Right cardiac atrium (tissue), 5 donors: Measurements from ENCODE around the gene TSSK6. TPM values are rescaled to one million over a fixed set of nuclear protein-coding genes. Genes with fewer than 3 reads are reported as not detected.

Experiments used
- ATAC-seq, 2 donors: fragments of 200-7000 bp; cut with Tn5 transposase; one replicate each; pipeline versions ENCODE4 v1.8.0 to v1.9.1; 2020; ENCODE audit warnings: moderate library complexity in 2 of 2, mild to moderate bottlenecking in 1 of 2
- DNase-seq, 3 donors: peaks; one replicate each; pipeline ENCODE4 v3.0.0-alpha.2; 2020
- H3K27ac ChIP-seq: one replicate; pipeline ENCODE4 v1.5.1; 2013; ENCODE audit warnings: mild to moderate bottlenecking, low read length, control low read depth, moderate library complexity
- H3K27me3 ChIP-seq: one replicate; pipeline ENCODE4 v1.6.1; 2013; ENCODE audit not compliant: control insufficient read depth, insufficient read depth
- H3K4me1 ChIP-seq: one replicate; pipeline ENCODE4 v1.6.1; 2013; ENCODE audit warnings: low read length; ENCODE audit not compliant: control insufficient read depth, insufficient read depth
- H3K4me3 ChIP-seq: one replicate; pipeline ENCODE4 v1.5.1; 2013; ENCODE audit warnings: low read length, control low read depth
- H3K9me3 ChIP-seq: one replicate; pipeline ENCODE4 v1.6.1; 2013; ENCODE audit warnings: low read length; ENCODE audit not compliant: control insufficient read depth
- WGBS: extraction: QIAGEN DNeasy Blood & Tissue Kit; methylation state at CpG from one replicate; pipeline ENCODE4 v1.1.7; 2013; 5-methylcytosine and 5-hydroxymethylcytosine counted together
- intact Hi-C, 4 donors: fragments of 100-400 bp; cut with DNase I; formaldehyde crosslinking; loops; one replicate each; pipeline versions ENCODE4 v1.11.0 to v1.14.0; 2022 to 2023
- polyA plus RNA-seq: library from polyadenylated mRNA; stranded (reverse); fragments of 200-250 nt; gene quantifications from one replicate; pipeline ENCODE4 v1.2.3, GENCODE V29; 2013
- total RNA-seq, 4 donors: library from RNA; stranded (reverse); fragmentation: NEBNext Ultra II Directional; extraction: Animal tissue kit (Norgen Biotek cat#: 25700); gene quantifications; one replicate each; pipeline ENCODE4 v1.2.1, GENCODE V29; 2021
- donor health status: healthy with polysubstance abuse.
- donor health status: DM: no; HTN: yes; CAD: no.
- donor health status: DM: no; HTN: no; CAD: no.
- donor health status: DM: no; HTN: yes; CAD: no; lungs with severe emphysema.
- donor health status: DM: yes; HTN: yes; CAD: no.

Gene TSSK6
- total and polyA plus RNA-seq, 5 donors = 0.28 to 0.97 (median 0.77) TPM

DNA sequence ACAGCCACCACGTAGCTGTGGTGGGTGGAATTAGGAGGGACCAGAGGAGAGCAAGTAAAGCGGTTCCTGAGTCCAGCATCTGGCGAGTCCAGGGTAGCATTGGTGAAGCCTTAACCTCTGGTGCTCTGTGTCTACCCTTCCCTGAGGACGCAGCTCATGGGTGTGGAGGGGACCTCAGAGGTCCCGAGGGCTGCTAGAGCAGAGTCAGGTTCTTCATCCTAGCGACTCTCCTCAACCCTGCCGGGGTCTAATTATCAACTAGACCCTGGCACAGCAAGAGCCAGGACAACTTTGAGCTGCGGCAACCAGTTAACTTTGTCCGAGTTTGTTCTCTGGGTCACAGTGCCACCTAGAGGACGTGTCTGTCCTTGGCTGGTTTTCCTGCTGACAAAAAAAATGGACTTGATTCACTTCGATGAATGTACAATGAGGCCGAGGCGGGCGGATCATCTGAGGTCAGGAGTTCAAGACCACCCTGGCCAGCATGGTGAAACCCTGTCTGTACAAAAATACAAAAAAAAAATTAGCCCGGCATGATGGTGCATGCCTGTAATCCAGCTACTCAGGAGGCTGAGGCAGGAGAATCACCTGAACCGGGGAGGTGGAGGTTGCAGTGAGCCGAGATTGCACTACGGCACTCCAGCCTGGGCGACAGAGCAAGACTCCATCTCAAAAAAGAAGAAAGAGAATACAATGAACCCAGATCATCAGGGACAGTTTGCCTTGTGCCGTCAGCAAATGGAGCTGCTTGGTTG is 25.0 kb downstream of the TSSK6 start:
- Histone ChIP-seq H3K27me3 (no peaks in the 10 kb centered on the region), H3K4me1 (peaks cover 13% of the 10 kb centered on the region), H3K27ac (peak overlapping the region; percentile 51), H3K4me3 (no peak overlapping the region), H3K9me3 (no peaks in the 10 kb centered on the region)
- intact Hi-C loops = loop anchor here (2.0 to 5.0 kb wide), 2 partner anchors 123 to 126 kb away; no protein-coding TSS in a partner anchor
- 26% methylated on average over 20 of the region's 20 CpGs for WGBS
- DNase-seq = peak; percentile 64 to 88 (median 83)
- ATAC-seq = peak; percentile 42 to 44

GRCh38 chr19:19489804-19490204 is 25.5 kb downstream of the TSSK6 start:
- H3K4me3 ChIP-seq = no peak overlapping the region
- ATAC-seq (peak; percentile 5 to 7), DNase-seq (peak in 1 of 3 donors; percentile 60)
- H3K27ac ChIP-seq = peak overlapping the region; percentile 62
- 55% methylated on average over 9 of the region's 9 CpGs for WGBS
- no peaks in the 10 kb centered on the region for H3K9me3 ChIP-seq
- H3K4me1 ChIP-seq = peaks cover 16% of the 10 kb centered on the region
- intact Hi-C loops = loop anchor here (2.0 to 10.0 kb wide), 3 partner anchors 85 to 125 kb away; partner anchors contain the start of gene GATAD2A (in 1 of the 4)
- no peaks in the 10 kb centered on the region for H3K27me3 ChIP-seq

GRCh38 chr19:19488875-19489690 is 26.3 kb downstream of the TSSK6 start:
- peak; percentile 65 to 77 for ATAC-seq
- H3K4me1 ChIP-seq = peaks cover 17% of the 10 kb centered on the region

GRCh38 chr19:19487950-19488874 is 27.1 kb downstream of the TSSK6 start:
- no peaks in the 10 kb centered on the region for H3K27me3 ChIP-seq
- peak overlapping the region; percentile 7 for H3K27ac ChIP-seq
- WGBS = 47% methylated on average over 20 of the region's 20 CpGs
- ATAC-seq (no peak), DNase-seq (peak in 2 of 3 donors; percentile 73 to 74)
- H3K4me1 ChIP-seq = peaks cover 17% of the 10 kb centered on the region
- H3K4me3 ChIP-seq = no peak overlapping the region
- intact Hi-C loops = loop anchor here in 1 of 4 donors (10.0 kb wide), 1 partner anchor 83 kb away; the partner anchor contains the start of gene GATAD2A
- H3K9me3 ChIP-seq = no peaks in the 10 kb centered on the region

More at GRCh38 chr19:19488875-19489690, 26.3 kb downstream of the TSSK6 start:
- Histone ChIP-seq H3K27me3 (no peaks in the 10 kb centered on the region), H3K27ac (peak overlapping the region; percentile 62), H3K4me3 (peak overlapping the region; percentile 25), H3K9me3 (no peaks in the 10 kb centered on the region)
- intact Hi-C loops = loop anchor here in 1 of 4 donors (10.0 kb wide), 1 partner anchor 84 kb away; the partner anchor contains the start of gene GATAD2A
- DNase-seq = peak; percentile 83 to 91 (median 89)
- WGBS = 28% methylated on average over 14 of the region's 14 CpGs

GRCh38 chr19:19487077-19487949 is 28.0 kb downstream of the TSSK6 start:
- ATAC-seq (no peak), DNase-seq (peak in 1 of 3 donors; percentile 60)
- 79% methylated on average over 9 of the region's 9 CpGs for WGBS
- H3K27me3 ChIP-seq = no peaks in the 10 kb centered on the region
- H3K27ac ChIP-seq = no peak overlapping the region
- peaks cover 20% of the 10 kb centered on the region for H3K4me1 ChIP-seq
- H3K9me3 ChIP-seq = no peaks in the 10 kb centered on the region
- intact Hi-C loops = loop anchor here in 1 of 4 donors (10.0 kb wide), 1 partner anchor 83 kb away; the partner anchor contains the start of gene GATAD2A
- no peak overlapping the region for H3K4me3 ChIP-seq

GRCh38 chr19:19486343-19487076 is 28.8 kb downstream of the TSSK6 start:
- DNase-seq (peak in 1 of 3 donors; percentile 54), ATAC-seq (no peak)
- intact Hi-C loops = loop anchor here in 1 of 4 donors (10.0 kb wide), 1 partner anchor 82 kb away; the partner anchor contains the start of gene GATAD2A
- Histone ChIP-seq H3K4me3 (no peak overlapping the region), H3K27me3 (no peaks in the 10 kb centered on the region), H3K4me1 (peaks cover 20% of the 10 kb centered on the region), H3K9me3 (no peaks in the 10 kb centered on the region), H3K27ac (no peak overlapping the region)
- 75% methylated on average over 15 of the region's 15 CpGs for WGBS

DNA sequence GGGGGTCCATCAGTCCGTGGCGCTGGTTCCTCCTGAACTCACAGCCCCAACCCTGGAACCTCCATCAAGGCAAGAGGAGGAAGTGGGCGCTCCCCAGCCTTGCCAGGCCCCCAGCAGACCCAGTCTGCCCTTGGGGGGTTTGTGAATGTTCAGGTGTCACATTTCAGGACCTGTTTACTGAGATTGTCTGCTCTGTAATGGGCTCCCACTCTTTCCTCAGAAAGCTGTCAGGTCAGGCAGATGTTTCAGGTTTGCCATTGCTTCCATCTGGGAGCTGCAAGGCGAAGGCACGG is 29.4 kb downstream of the TSSK6 start:
- DNase-seq (peak in 1 of 3 donors; percentile 30), ATAC-seq (no peak)
- Histone ChIP-seq H3K4me3 (no peak overlapping the region), H3K27ac (no peak overlapping the region), H3K4me1 (peaks cover 20% of the 10 kb centered on the region), H3K27me3 (no peaks in the 10 kb centered on the region), H3K9me3 (no peaks in the 10 kb centered on the region)
- intact Hi-C loops = loop anchor here in 1 of 4 donors (10.0 kb wide), 1 partner anchor 81 kb away; the partner anchor contains the start of gene GATAD2A
- 93% methylated on average over 5 of the region's 5 CpGs for WGBS

DNA sequence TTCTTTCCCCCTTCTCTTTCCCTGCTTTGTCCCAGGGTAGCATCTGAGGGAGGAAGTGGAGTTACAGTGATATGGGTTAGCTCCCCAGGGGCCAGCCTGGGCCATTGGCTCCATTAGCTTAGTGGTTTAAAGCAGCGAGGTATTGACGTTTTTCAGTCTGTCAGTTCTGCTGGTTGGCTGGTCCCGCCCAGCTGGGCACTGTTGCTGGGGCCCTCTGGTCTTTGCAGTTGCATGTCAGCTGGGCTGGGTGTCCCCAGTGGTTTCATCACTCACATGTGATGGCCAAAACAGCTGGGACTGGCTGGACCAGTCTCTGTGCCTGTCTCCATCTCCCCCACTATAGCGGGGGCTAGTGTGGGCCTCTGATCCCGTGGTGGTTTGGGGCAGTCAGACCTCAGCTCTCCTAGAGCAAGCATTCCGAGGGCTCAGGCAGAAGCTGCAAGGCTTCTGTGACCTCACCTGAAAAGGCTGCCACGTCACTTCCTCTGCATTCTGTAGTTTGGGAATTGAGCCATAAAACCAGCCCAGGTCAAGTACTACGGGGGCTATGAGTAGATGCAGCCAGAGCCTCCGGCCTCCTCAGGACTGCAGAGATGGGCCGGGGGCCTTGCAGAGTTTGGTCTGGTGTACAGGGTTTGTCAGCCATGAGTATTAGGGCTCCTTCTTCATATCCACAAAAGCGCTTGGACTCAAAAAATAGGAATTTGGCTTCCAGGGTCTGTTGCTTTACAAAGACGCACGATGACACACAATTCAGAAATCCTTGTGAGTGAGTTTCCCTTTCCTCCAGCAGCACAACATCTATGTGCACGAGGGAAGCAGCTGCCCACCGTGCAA is 30.0 kb downstream of the TSSK6 start:
- DNase-seq (peak; percentile 60 to 86 (median 80)), ATAC-seq (no peak)
- intact Hi-C loops = loop anchor here in 1 of 4 donors (10.0 kb wide), 1 partner anchor 81 kb away; the partner anchor contains the start of gene GATAD2A
- no peak overlapping the region for H3K4me3 ChIP-seq
- H3K4me1 ChIP-seq = peaks cover 20% of the 10 kb centered on the region
- no peaks in the 10 kb centered on the region for H3K9me3 ChIP-seq
- no peak overlapping the region for H3K27ac ChIP-seq
- no peaks in the 10 kb centered on the region for H3K27me3 ChIP-seq
- WGBS = 67% methylated on average over 15 of the region's 15 CpGs
